Astrocyte of the cerebellum (primary cell): ENCODE results near the gene CIAO3.

Experiments
- DNase-seq: peaks from one replicate; pipeline ENCODE4 v3.0.0-alpha.2; 2011; ENCODE audit warnings: low read depth
- H3K4me3 ChIP-seq: 2 replicates; pipeline ENCODE4 v1.5.1; 2011; ENCODE audit warnings: mild to moderate bottlenecking, low read depth, low read length, moderate library complexity
- CTCF ChIP-seq: IDR thresholded peaks from 2 replicates; pipeline ENCODE4 v1.5.1; 2012; ENCODE audit warnings: low read length, low read depth, moderate library complexity, mild to moderate bottlenecking; ENCODE audit errors: missing control alignments
- in situ Hi-C: cut with HindIII; loops from 2 replicates; pipeline ENCODE4 v1.10.0; 2017; ENCODE audit warnings: low sequenced_read_pairs

The CIAO3 gene

GRCh38 chr16:708959-709358 lies 31.8 kb downstream of the CIAO3 start:
- in situ Hi-C loops = no loop called here
- H3K4me3 ChIP-seq = no peak overlapping the region
- no peak for TF ChIP-seq CTCF
- DNase-seq = no peak

GRCh38 chr16:708019-708418 lies 32.8 kb downstream of the CIAO3 start:
- no peak for DNase-seq
- in situ Hi-C loops = no loop called here
- H3K4me3 ChIP-seq = no peak overlapping the region
- no peak for TF ChIP-seq CTCF

GRCh38 chr16:707062-707538 lies 33.7 kb downstream of the CIAO3 start:
- TF ChIP-seq CTCF = no peak
- in situ Hi-C loops = no loop called here
- H3K4me3 ChIP-seq = no peak overlapping the region
- DNase-seq = no peak

- no peak for TF ChIP-seq CTCF
- DNase-seq = no peak
- in situ Hi-C loops = no loop called here
- H3K4me3 ChIP-seq = no peak overlapping the region
Measured at GRCh38 chr16:706189-707061, 34.4 kb downstream of the CIAO3 start.

- no peak for DNase-seq
- no peak for TF ChIP-seq CTCF
- in situ Hi-C loops = no loop called here
- H3K4me3 ChIP-seq = no peak within 1 kb of the TSS
Measured at GRCh38 chr16:705431-706188, 35.2 kb downstream of the CIAO3 start, which contains the start of gene FBXL16. Gene FBXL16 (minus strand): TSS chr16:705801. CDS start chr16:697405, 8,396 bp downstream.

- in situ Hi-C loops = no loop called here
- H3K4me3 ChIP-seq = no peak overlapping the region
- no peak for DNase-seq
- TF ChIP-seq CTCF = no peak
Measured at GRCh38 chr16:704552-705380, 36.0 kb downstream of the CIAO3 start.
